Gastroesophageal sphincter (tissue), 3 donors: ENCODE measurements around the gene TPGS2.

Source experiments
- POLR2A ChIP-seq, 2 donors: fragments of 450-650 bp; IDR thresholded peaks; one replicate each; pipeline ENCODE4 v1.6.1; 2017; ENCODE audit warnings: antibody characterized with exemption in 2 of 2, mild to moderate bottlenecking in 2 of 2, moderate library complexity in 1 of 2
- TF ChIP-seq, protein P1 (sequence below), 4 experiments: fragments of 200-600 bp in 2 of 4; fragments of 450-650 bp in 2 of 4; sonication (generic) in 1 of 4; IDR thresholded peaks; one replicate each; pipeline ENCODE4 v1.5.1; 2017 to 2019; ENCODE audit warnings: antibody characterized with exemption in 4 of 4, mild to moderate bottlenecking in 2 of 4, moderate library complexity in 2 of 4

DNA sequence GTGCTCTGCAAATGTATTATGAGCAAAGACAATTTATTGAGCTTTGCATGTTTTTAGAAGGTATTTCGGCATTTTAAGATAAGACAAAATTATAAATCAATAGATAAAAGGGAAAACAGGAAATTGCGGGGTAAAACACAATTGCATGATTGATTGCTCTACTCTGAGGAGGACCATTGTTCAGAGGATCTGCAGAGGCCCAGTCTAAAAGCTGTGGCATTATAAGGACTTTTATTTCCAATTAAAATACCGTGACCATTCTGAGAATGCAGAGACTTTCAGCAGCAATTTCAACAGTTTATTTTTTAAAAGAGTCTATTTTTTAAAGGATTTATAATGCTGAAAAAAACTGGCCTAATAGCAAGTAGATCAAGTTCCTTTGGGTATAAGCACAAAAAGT lies 62.0 kb downstream of the TPGS2 start:
- TF ChIP-seq, protein P1, sequence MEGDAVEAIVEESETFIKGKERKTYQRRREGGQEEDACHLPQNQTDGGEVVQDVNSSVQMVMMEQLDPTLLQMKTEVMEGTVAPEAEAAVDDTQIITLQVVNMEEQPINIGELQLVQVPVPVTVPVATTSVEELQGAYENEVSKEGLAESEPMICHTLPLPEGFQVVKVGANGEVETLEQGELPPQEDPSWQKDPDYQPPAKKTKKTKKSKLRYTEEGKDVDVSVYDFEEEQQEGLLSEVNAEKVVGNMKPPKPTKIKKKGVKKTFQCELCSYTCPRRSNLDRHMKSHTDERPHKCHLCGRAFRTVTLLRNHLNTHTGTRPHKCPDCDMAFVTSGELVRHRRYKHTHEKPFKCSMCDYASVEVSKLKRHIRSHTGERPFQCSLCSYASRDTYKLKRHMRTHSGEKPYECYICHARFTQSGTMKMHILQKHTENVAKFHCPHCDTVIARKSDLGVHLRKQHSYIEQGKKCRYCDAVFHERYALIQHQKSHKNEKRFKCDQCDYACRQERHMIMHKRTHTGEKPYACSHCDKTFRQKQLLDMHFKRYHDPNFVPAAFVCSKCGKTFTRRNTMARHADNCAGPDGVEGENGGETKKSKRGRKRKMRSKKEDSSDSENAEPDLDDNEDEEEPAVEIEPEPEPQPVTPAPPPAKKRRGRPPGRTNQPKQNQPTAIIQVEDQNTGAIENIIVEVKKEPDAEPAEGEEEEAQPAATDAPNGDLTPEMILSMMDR (IDR thresholded peaks at IDR 0.05): no peak
- no peak for TF ChIP-seq POLR2A (IDR thresholded peaks at IDR 0.05)
